HG03469 (cell line): Measurements from ENCODE around the gene TMEM109.

Experiments
- ATAC-seq: cut with Tn5 transposase; IDR thresholded peaks from one replicate; pipeline ENCODE4 v1.9.1; 2021; ENCODE audit warnings: mild to moderate bottlenecking, moderate library complexity, moderate number of reproducible peaks; ENCODE audit not compliant: unreplicated experiment

TMEM109 gene

DNA sequence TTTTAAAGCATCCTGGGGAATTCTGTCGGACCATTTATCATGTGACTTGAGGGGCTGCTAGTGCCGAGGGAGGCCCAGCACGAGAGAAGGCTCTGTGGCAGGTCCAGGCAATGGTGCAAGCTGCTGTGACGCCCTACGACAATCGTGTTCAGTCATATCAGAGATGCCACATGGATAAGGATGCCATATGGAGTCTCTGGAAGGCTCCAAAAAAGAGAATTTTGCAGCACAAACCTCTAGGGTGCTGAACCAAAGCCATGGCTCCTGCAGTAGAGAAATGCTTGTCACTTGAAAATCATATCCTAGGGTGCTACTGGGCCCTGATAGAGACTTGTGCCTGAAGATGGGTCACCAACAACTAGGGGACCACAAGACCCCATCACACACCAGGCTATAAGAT lies 50.8 kb downstream of the TMEM109 start:
- no peak for ATAC-seq

DNA sequence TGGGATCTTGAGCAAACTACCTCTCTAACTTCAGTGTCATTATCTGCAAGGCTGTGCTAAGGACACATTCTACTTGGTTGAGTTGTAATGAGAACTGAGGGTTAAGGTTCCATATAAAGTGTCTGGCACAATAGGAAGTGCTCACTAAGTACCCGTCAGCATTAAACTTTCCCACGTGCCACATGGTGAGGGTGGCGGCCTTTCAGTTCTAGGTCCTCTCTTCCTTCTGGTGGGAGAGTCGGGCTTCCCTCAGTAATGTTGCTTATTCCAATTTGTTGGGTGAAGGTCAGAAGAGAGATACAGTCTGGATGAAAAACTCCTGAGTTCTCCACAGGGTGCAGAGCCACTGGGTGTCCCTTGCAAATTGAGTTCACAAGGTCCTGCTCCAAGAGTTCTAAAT lies 52.9 kb downstream of the TMEM109 start:
- ATAC-seq = no peak

DNA sequence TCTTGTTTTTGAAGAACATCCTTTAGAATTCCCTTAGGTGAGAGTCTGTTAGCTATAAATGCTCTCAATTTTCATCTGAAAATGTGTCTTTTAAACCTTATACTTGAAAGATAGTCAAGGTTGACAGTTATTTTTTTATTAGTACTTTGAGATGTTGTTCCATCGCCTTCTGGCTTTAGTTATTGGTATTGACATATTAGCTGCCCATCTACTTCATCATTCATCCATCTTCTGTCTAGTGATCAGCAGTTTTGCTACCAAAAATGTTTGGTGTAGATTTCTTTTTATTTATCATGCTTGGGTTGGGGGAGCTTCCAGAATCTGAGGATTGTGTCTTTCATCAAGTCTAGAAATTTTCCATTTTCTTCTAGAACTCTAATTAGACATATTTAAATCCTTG lies 54.3 kb downstream of the TMEM109 start:
- ATAC-seq = no peak

DNA sequence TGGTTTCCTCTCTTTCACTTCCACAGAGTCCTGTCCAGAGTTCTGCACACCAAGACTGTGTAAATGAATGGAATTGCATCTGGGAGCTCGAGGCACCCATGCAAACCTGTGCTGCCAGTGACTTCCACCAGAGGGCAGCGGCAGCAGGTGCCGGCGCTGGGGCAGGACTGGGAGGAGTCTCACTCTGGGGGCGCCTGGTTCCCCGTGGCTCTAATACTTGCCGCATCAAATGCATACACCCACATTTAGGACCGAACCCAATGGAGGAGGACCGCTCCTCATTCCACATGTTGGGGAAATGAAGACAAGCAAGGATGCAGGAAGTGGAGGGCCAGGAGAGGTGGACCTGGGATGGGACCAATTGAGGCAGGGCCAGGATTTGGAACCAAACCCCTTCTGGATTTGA lies 56.4 kb downstream of the TMEM109 start:
- ATAC-seq = no peak

DNA sequence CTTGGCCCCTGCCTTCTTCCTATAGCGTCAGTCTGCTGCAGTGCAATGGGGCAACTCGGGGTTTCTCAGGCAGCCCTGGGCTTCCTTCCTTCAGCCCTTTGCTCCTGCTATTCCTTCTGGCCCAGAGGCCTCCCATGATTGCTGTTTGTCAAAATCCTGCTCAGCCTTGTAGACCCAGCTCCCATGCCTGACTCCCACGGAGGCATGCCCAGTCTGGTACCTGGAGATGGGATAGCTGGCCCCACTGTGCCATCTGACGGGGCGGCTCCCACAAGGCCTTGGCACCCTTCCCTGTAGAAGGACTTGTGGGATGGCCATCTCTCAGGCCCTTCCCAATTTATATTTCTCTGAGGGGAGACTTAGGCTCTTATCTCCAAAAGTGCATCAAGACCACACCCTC lies 56.9 kb downstream of the TMEM109 start:
- no peak for ATAC-seq

DNA sequence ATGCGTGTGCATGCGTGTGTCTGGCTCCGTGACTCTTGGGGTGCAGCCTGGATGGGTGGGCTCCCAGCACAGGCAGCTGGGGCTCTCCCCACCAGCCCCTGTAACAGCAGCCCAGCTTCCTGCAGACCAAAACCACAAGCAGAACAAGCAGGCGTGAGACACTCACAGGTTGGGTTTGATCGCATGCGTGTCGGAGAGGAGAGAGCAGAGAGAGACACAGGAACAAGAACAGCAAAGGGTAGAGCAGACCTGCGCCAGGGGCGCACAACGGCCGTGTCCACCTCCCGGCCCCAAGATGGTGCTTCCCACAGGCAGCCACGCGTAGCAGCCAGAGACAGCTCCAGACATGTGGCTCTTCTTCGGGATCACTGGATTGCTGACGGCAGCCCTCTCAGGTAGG lies 57.6 kb downstream of the TMEM109 start, which contains the start of gene CD6:
Gene CD6 (plus strand): TSS at position 161 of the 400 bp plus-strand sequence. CDS start 186 bp downstream, at position 347.
- no peak for ATAC-seq

DNA sequence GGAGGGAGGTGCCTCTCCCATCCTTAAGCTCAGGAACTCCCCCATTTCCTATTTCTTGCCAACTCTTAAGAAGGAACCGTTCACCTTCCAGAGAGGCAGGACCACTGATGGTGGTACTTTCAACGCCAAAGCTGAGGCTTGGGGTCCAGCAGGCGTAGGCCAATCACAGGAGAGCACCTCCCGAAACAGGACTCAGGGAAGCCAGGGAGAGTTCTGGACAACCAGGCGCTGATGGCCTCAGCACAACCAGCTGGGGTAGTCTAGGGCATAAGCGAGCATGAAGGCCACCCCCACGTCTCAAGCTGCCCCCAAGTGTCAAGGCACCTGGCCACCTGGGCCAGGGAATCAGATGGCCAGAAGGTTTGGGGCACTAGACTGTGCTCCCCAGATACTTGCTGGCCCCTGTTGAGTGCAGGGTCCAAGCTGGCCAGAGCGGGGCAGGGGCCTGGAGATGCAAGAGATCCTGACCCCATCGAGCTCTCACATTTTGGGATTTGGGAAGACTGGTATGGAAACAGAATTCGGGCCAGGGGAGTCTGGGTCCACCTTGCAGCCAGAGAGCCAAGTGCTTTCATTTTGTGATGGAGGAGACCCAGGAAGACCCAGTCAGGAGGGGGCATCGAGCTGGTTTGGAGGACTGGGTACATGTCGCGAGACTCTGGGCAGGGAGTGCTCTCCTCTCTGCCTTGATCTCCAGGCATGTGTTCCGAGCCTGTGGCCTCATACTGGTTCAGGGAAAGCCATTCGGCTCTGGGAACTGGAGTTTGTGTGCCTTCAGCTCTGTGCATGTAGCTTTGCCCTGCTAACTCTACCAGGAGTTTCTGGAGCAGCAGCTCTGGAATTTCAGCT lies 58.4 kb downstream of the TMEM109 start:
- no peak for ATAC-seq
